ENCODE measurements around the gene TXNRD1.
"Not testable (repeated sequence)": the region's sequence is repeated elsewhere in the genome, so short reads cannot be mapped to it uniquely, and the experiment has no call there.

TXNRD1 gene

DNA sequence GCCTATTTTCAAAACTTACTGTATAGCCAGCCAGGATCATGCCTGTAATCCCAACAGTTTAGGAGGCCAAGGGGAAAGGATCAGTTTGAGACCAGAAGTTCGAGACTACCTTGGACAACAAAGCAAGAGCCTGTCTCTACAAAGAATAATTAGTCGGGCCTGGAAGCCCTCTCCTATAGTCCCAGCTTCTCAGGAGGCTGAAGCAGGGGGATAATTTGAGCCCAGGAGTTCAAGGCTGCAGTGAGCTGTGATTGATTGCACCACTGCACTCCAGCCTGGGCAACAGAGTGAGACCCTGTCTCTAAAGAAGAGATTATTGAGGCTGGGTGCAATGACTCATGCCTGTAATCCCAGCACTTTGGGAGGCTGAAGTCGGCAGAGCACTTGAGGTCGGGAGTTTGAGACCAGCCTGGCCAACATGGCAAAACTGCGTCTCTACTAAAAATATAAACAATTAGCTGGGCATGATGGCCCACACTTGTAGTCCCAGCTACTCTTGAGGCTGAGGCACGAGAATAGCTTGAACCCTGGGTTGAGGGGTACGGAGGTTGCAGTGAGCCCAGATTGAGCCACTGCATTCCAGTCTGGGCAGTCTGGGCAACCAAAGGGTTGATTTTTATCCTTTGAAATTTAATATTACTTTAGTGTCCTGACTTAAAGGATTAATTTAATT, 102.1 kb downstream of the TXNRD1 start:
- Histone ChIP-seq H3K36me3 (peaks cover 100% of the 10 kb centered on the region), H3K27me3 (no peaks in the 10 kb centered on the region), H3K9me3 (no peaks in the 10 kb centered on the region), H3K27ac (no peak overlapping the region), H3K9ac (no peak overlapping the region), H3K4me3 (no peak overlapping the region), H3K4me2 (no peak overlapping the region), H3K4me1 (no peaks in the 10 kb centered on the region), H4K20me1 (peaks cover 81% of the 10 kb centered on the region)
- no peak for TF ChIP-seq Cebpa-rat (IDR thresholded peaks at IDR 0.05)

DNA sequence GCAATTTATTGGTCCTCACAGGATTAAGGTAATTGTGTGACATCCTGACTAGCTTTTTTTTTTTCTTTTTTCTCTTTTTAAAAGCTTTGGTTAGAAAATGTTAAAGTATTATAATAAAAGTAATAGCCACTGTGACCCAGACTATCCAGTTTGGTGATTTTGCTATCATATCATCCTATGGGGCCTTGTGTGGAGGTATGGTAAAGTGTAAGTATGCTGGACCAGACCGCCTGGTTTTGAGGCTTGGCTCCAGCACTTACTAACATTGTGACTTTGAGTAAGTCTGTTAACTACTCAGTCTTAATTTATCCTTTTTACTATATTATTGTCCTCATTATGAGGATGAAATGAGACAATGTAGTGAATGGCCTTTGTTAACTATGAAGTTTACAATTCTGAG, 103.4 kb downstream of the TXNRD1 start:
- no peaks in the 10 kb centered on the region for H3K9me3 ChIP-seq
- peaks cover 70% of the 10 kb centered on the region for H4K20me1 ChIP-seq
- no peak overlapping the region for H3K4me3 ChIP-seq
- H3K9ac ChIP-seq = no peak overlapping the region
- H3K36me3 ChIP-seq = peaks cover 91% of the 10 kb centered on the region
- no peak for TF ChIP-seq Cebpa-rat (IDR thresholded peaks at IDR 0.05)
- no peaks in the 10 kb centered on the region for H3K27me3 ChIP-seq
- no peaks in the 10 kb centered on the region for H3K4me1 ChIP-seq
- no peak overlapping the region for H3K4me2 ChIP-seq
- no peak overlapping the region for H3K27ac ChIP-seq

DNA sequence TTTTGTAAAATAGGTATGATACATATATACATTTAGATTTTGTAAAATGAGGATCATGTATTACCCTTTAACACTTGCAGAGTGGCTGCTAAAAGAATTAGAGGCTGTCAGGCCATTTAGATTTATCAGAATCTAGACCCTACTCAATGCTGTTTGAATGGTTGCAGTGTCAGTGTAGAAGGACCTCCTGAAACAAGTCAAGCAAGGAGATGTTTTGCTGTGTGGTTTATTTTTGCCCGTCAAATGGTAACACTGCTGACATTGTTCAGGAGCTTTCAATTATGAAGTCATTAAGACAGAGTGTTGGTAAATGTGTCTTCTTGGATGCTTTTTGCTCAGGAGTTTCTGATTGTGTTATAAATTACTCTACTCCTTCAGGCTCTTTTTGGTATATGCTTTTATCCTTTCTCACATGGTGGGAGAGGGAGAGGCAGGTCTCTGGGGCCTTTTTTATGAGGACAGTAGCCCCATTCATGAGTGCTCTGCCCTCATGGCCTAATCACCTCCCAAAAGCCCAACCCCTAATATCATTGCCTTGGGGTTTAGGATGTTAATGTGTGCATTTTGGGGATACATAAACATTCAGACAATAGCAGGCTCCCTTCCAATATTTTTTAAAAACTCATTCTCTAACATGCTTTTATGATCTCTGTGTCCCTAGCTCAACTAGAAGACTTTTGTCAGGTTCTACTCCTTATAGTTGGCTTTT, 104.5 kb downstream of the TXNRD1 start:
- Histone ChIP-seq H3K9ac (no peak overlapping the region), H3K36me3 (peaks cover 91% of the 10 kb centered on the region), H3K4me1 (no peaks in the 10 kb centered on the region), H3K4me2 (no peak overlapping the region), H3K9me3 (no peaks in the 10 kb centered on the region), H4K20me1 (peaks cover 60% of the 10 kb centered on the region), H3K27me3 (no peaks in the 10 kb centered on the region), H3K27ac (no peak overlapping the region), H3K4me3 (no peak overlapping the region)
- no peak for TF ChIP-seq Cebpa-rat (IDR thresholded peaks at IDR 0.05)

DNA sequence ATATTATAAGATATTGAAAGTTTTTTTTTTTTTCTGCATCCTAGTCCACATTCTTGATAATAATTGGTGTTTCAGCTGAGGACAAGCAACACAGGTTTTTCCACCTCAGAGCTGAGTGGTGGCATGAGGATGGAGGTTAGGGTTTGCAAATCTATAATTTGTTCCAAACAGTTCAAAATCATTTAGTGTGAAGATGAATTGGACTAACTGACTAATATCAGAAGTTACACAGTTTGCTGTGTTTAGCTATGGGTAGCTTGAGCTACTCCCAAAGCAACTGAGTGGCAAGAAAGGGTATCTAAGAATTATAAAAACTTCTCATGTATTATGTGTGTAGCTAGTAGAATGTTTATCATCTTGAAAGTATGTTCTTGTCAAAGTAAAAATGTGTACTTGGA, 105.0 kb downstream of the TXNRD1 start:
- no peak overlapping the region for H3K4me3 ChIP-seq
- H3K27me3 ChIP-seq = no peaks in the 10 kb centered on the region
- H3K4me1 ChIP-seq = no peaks in the 10 kb centered on the region
- no peak overlapping the region for H3K27ac ChIP-seq
- no peak for TF ChIP-seq Cebpa-rat (IDR thresholded peaks at IDR 0.05)
- peaks cover 59% of the 10 kb centered on the region for H4K20me1 ChIP-seq
- H3K9me3 ChIP-seq = no peaks in the 10 kb centered on the region
- H3K4me2 ChIP-seq = no peak overlapping the region
- peaks cover 91% of the 10 kb centered on the region for H3K36me3 ChIP-seq
- no peak overlapping the region for H3K9ac ChIP-seq

DNA sequence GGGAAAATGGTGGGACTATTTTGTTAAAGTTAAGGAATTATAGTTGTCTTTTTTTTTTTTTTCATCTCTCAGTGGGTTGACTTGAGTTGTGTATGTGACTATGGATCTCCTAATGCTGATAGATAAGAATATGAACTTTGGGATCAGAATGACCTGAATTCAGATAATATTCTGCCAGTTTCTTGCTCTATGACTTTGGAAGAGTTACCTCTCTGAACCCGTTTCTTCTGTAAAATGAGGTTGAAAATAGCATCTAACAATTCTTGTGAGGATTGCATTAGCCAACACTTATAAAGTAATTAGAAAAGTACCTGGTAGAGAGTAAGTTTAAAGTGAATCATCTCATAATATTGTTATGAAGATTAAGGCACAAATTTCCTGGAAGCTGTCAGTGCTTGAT, 106.4 kb downstream of the TXNRD1 start:
- H3K4me2 ChIP-seq = no peak overlapping the region
- no peak for TF ChIP-seq Cebpa-rat (IDR thresholded peaks at IDR 0.05)
- H3K36me3 ChIP-seq = peaks cover 90% of the 10 kb centered on the region
- H3K4me1 ChIP-seq = no peaks in the 10 kb centered on the region
- H3K9ac ChIP-seq = no peak overlapping the region
- peaks cover 47% of the 10 kb centered on the region for H4K20me1 ChIP-seq
- no peak overlapping the region for H3K4me3 ChIP-seq
- no peaks in the 10 kb centered on the region for H3K9me3 ChIP-seq
- H3K27me3 ChIP-seq = no peaks in the 10 kb centered on the region
- H3K27ac ChIP-seq = no peak overlapping the region

DNA sequence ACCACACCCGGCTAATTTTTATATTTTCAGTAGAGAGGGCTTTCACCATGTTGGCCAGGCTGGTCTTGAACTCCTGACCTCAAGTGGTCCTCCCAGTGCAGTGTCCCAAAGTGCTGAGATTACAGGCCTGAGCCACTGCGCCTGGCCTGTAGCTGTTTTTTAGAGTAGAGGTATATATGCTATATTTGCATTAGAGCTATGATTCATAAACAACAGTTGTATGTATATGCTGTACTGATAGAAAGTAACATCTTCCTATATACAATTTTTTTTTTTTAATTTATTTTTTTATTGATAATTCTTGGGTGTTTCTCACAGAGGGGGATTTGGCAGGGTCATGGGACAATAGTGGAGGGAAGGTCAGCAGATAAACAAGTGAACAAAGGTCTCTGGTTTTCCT, 107.0 kb downstream of the TXNRD1 start:
- not testable (repeated sequence) for H3K9ac ChIP-seq, H3K27ac ChIP-seq, H3K4me1 ChIP-seq, H3K4me3 ChIP-seq, H3K4me2 ChIP-seq, H3K9me3 ChIP-seq, H3K27me3 ChIP-seq
- H4K20me1 ChIP-seq = peaks cover 47% of the 10 kb centered on the region
- H3K36me3 ChIP-seq = peaks cover 90% of the 10 kb centered on the region

DNA sequence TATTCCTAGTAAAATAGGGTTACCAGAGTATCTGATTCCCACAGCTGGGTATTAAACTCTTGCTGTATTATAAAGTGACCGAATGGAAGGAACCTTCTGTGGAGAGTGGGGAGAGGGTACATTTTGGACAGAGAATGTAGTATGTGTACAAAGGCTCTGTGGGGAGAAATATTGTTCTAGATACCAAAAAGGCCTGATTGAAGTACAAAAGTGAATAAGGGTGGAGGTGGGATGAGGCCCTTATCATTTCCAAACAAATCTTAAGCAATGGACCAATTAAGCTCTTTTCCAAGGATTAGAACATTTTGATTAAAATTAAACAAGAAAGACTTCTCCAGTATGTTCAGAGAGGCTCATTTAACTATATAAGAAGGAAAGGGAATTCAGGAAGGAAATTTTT, 108.3 kb downstream of the TXNRD1 start:
- no peak for TF ChIP-seq Cebpa-rat (IDR thresholded peaks at IDR 0.05)
- Histone ChIP-seq H3K4me2 (no peak overlapping the region), H3K36me3 (peaks cover 90% of the 10 kb centered on the region), H3K4me1 (no peaks in the 10 kb centered on the region), H3K27me3 (no peaks in the 10 kb centered on the region), H3K9me3 (no peaks in the 10 kb centered on the region), H3K9ac (no peak overlapping the region), H3K27ac (no peak overlapping the region), H3K4me3 (no peak overlapping the region), H4K20me1 (peaks cover 47% of the 10 kb centered on the region)

DNA sequence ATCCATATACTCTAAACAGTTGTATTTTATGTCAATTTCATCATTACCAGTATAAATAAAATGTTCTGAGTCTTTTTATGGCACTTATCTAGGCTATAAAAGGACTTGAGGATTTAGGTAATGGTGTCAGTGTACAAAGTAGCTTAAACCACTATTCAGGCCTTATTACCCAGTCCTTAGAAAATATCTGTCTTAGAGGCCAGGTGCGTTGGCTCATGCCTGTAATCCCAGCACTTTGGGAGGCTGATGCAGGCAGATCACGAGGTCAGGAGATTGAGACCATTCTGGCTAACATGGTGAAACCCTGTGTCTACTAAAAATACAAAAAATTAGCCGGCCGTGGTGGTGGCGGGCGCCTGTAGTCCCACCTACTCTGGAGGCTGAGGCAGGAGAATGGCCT, 112.7 kb downstream of the TXNRD1 start:
- H3K27me3 ChIP-seq, H3K9ac ChIP-seq, H3K4me1 ChIP-seq, H3K27ac ChIP-seq, H3K4me3 ChIP-seq, H3K9me3 ChIP-seq, H3K4me2 ChIP-seq: not testable (repeated sequence)
- Histone ChIP-seq H4K20me1 (peaks cover 45% of the 10 kb centered on the region), H3K36me3 (peaks cover 88% of the 10 kb centered on the region)

DNA sequence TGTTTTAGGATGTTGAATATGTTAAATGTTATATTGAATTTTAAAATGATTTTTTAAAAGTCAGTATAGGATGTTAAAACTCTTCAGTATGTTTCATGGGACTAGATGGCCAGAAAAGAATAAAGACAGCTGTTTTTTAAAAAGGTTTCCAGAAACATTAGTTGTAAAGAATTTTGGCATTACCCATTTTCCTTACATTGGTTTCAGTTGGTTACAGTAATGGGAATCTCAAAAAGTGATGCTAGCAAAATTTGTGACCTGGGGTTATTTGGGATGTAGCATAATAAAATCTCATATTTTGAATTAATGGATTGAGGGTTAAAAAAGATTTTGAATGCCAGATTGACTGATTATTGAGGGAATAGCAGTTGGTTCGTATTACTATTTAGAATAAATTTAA, 113.2 kb downstream of the TXNRD1 start:
- TF ChIP-seq Cebpa-rat (IDR thresholded peaks at IDR 0.05) = no peak
- peaks cover 90% of the 10 kb centered on the region for H3K36me3 ChIP-seq

DNA sequence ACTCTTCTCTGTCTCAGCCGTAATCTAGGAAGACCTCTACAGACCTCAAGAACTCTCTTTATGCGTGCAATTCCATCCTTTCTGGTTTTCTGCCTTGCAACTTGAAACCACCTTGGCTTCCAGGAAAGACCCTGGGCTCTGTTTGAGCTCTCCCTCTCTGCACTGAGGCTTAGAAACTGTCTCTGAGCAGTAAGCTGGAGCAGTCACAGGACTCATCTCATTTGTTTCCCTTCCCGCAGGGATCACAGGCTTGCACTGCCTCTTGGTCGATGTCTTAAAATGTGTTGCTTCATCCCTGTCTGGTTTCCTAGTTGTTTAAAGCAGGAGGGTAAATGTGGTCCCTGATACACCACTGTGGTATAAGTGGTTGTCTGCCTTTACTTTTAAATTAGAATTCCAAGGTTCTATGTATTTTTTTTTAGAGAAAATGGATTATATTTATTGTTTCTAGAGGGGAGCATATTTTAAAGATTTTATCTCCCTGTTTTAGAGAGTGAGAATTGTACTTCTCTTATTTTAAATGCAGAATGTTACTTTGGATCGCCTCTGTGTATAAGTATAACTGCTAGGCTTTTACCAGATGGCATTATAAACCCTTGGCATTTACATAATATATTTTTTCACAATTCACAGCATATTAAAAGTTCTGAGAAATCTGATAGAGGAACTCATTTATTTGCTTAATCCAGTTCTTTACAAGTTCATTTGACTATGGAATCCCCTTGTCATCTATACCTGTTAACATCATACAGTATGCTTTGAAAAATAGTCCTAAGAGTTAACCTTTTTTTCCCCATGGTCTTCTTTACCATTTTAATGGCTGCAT, 114.3 kb downstream of the TXNRD1 start:
- Histone ChIP-seq H3K27ac (no peak overlapping the region), H3K9ac (no peak overlapping the region), H3K9me3 (no peaks in the 10 kb centered on the region), H3K36me3 (peaks cover 90% of the 10 kb centered on the region), H3K4me3 (no peak overlapping the region), H3K4me1 (no peaks in the 10 kb centered on the region), H4K20me1 (peaks cover 58% of the 10 kb centered on the region), H3K4me2 (no peak overlapping the region), H3K27me3 (no peaks in the 10 kb centered on the region)
- no peak for TF ChIP-seq Cebpa-rat (IDR thresholded peaks at IDR 0.05)

More for the DNA sequence above, 113.2 kb downstream of the TXNRD1 start:
- no peaks in the 10 kb centered on the region for H3K4me1 ChIP-seq
- H3K27me3 ChIP-seq = no peaks in the 10 kb centered on the region
- H4K20me1 ChIP-seq = peaks cover 48% of the 10 kb centered on the region
- no peak overlapping the region for H3K4me2 ChIP-seq
- H3K9me3 ChIP-seq = no peaks in the 10 kb centered on the region
- no peak overlapping the region for H3K4me3 ChIP-seq
- H3K9ac ChIP-seq = no peak overlapping the region
- H3K27ac ChIP-seq = no peak overlapping the region
